Measurements from ENCODE around the gene GAMT.
A peak's percentile ranks its signal among the peaks of the same experiment; 100 is the strongest.

Gene GAMT

GRCh38 chr19:1365319-1366269 lies 35.7 kb downstream of the GAMT start:
- H3K4me3 ChIP-seq (ENCODE audit: low read length) = no peak overlapping the region
- H3K36me3 ChIP-seq (ENCODE audit: control insufficient read depth, insufficient read depth, low read length, severe bottlenecking) = peaks cover 52% of the 10 kb centered on the region
- no peak for DNase-seq (ENCODE audit: low read depth)
- H3K9ac ChIP-seq (ENCODE audit: low read length) = no peak overlapping the region
- H3K27me3 ChIP-seq (replicated peaks; ENCODE audit: control insufficient read depth, insufficient read depth, low read length) = no peaks in the 10 kb centered on the region
- H3K4me1 ChIP-seq (ENCODE audit: control insufficient read depth, insufficient read depth, low read length) = peaks cover 19% of the 10 kb centered on the region
- no peaks in the 10 kb centered on the region for H3K9me3 ChIP-seq (ENCODE audit: control insufficient read depth, low read length)

GRCh38 chr19:1364070-1364704 lies 37.2 kb downstream of the GAMT start:
- H3K9me3 ChIP-seq (ENCODE audit: control insufficient read depth, low read length) = no peaks in the 10 kb centered on the region
- no peak overlapping the region for H3K4me3 ChIP-seq (ENCODE audit: low read length)
- H3K36me3 ChIP-seq (ENCODE audit: control insufficient read depth, insufficient read depth, low read length, severe bottlenecking) = peaks cover 38% of the 10 kb centered on the region
- no peak for DNase-seq (ENCODE audit: low read depth)
- no peak overlapping the region for H3K9ac ChIP-seq (ENCODE audit: low read length)
- H3K4me1 ChIP-seq (ENCODE audit: control insufficient read depth, insufficient read depth, low read length) = peaks cover 26% of the 10 kb centered on the region
- H3K27me3 ChIP-seq (replicated peaks; ENCODE audit: control insufficient read depth, insufficient read depth, low read length) = no peaks in the 10 kb centered on the region

DNA sequence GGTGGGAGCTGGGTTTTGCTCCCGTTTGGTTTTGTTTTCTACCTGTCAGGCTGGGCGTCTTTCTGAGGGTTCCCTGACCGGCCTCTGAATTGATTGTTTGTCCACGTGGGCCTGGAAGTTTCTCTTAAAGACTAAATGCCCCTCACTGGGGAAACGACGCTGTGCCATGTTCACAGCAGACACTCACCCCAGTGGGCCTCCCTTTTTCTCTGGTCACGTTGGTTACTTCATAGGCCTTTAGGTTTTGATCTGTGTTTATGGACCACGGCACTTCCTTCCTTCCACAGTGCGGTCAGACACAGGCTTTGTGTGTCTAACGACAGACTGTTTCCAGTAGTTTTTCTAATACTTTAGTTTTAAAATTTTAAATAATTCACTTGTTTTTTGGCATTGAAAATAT lies 37.7 kb downstream of the GAMT start:
- Histone ChIP-seq H3K27me3 (replicated peaks; ENCODE audit: control insufficient read depth, insufficient read depth, low read length) (no peaks in the 10 kb centered on the region), H3K9me3 (ENCODE audit: control insufficient read depth, low read length) (no peaks in the 10 kb centered on the region), H3K9ac (ENCODE audit: low read length) (no peak overlapping the region), H3K36me3 (ENCODE audit: control insufficient read depth, insufficient read depth, low read length, severe bottlenecking) (peaks cover 42% of the 10 kb centered on the region), H3K4me3 (ENCODE audit: low read length) (no peak overlapping the region), H3K4me1 (ENCODE audit: control insufficient read depth, insufficient read depth, low read length) (peaks cover 26% of the 10 kb centered on the region)
- no peak for DNase-seq (ENCODE audit: low read depth)

DNA sequence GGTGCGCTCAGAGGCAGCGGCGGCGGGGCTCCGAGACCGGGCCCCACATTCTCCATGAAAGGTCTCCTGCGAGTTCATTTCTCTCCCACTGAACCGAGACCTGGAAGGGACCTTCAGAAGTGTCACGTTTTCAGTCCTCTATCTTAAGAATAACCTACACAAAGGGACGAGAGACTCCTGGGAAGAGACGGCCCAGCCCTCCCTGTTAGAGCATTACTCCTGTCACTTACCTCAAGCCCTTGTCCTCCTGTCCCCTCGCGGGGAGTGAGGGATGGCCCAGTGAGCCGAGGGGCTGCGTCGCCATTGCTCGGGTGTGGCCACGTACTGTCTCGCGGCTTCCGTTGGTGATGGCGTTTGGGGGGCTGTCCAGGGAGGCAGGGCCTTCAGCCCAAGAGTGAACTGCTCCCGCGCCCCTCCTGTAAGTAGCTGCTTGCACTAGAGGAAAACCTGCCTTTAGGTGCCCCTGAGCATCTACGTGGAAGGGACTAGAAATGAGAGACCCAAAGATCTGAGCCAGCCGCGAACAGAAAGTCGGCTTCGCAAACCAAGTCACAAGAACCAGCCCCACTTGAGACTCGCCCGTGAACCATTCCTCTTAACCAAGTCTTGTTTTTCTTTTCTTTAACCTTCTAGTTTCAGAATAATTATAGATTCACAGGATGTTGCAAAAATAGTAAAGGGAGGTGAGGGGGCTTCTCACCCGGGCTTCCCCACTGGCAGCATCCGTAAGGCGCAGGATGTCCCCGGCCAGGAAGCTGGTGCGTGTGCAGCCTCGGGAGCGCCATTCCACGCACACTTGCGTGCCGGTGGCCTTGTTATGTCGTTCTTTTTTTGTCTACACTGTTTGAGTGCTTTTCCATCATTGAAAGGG lies 38.7 kb downstream of the GAMT start:
- peaks cover 26% of the 10 kb centered on the region for H3K4me1 ChIP-seq (ENCODE audit: control insufficient read depth, insufficient read depth, low read length)
- H3K36me3 ChIP-seq (ENCODE audit: control insufficient read depth, insufficient read depth, low read length, severe bottlenecking) = peaks cover 49% of the 10 kb centered on the region
- H3K27me3 ChIP-seq (replicated peaks; ENCODE audit: control insufficient read depth, insufficient read depth, low read length) = no peaks in the 10 kb centered on the region
- H3K9me3 ChIP-seq (ENCODE audit: control insufficient read depth, low read length) = no peaks in the 10 kb centered on the region
- no peak overlapping the region for H3K4me3 ChIP-seq (ENCODE audit: low read length)
- H3K9ac ChIP-seq (ENCODE audit: low read length) = no peak overlapping the region
- no peak for DNase-seq (ENCODE audit: low read depth)

GRCh38 chr19:1361601-1362386 lies 39.5 kb downstream of the GAMT start:
- H3K27me3 ChIP-seq (replicated peaks; ENCODE audit: control insufficient read depth, insufficient read depth, low read length) = no peaks in the 10 kb centered on the region
- DNase-seq (ENCODE audit: low read depth) = peak; percentile 76
- H3K4me3 ChIP-seq (ENCODE audit: low read length) = peak overlapping the region; percentile 73
- H3K36me3 ChIP-seq (ENCODE audit: control insufficient read depth, insufficient read depth, low read length, severe bottlenecking) = peaks cover 47% of the 10 kb centered on the region
- peak overlapping the region; percentile 73 for H3K9ac ChIP-seq (ENCODE audit: low read length)
- H3K9me3 ChIP-seq (ENCODE audit: control insufficient read depth, low read length) = no peaks in the 10 kb centered on the region
- H3K4me1 ChIP-seq (ENCODE audit: control insufficient read depth, insufficient read depth, low read length) = peaks cover 30% of the 10 kb centered on the region

DNA sequence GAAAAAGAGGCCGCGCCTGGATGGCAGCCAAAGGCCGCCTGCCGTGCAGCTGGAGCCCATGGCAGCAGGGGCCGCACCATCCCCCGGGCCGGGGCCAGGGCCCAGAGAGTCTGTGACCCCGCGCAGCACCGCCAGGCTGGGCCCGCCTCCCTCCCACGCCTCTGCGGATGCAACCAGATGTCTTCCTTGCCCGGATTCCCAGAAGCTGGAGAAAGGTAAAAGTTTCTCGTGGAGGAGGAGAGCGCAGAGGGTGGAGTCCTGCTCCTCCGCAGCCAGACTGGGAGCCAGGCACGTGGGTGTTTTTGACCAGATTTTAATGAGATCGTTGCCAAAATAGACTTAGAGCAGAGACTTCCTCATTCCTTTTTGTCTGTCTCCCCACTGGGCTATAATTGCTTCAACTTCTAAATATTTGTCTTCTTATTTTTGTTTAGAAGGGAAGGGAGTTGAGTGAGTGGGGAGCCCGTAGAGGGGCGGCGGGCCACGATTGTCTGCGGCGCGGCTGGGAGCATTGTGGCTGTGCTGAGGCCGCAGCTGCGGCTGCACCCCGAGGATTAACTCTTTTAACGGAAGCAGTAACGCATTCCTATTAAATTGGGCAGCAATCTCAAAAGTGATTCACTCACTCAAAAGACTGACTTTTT lies 40.4 kb downstream of the GAMT start:
- peak; percentile 78 for DNase-seq (ENCODE audit: low read depth)
- Histone ChIP-seq H3K4me3 (ENCODE audit: low read length) (peak overlapping the region; percentile 73), H3K36me3 (ENCODE audit: control insufficient read depth, insufficient read depth, low read length, severe bottlenecking) (peaks cover 38% of the 10 kb centered on the region), H3K27me3 (replicated peaks; ENCODE audit: control insufficient read depth, insufficient read depth, low read length) (no peaks in the 10 kb centered on the region), H3K9ac (ENCODE audit: low read length) (peak overlapping the region; percentile 73), H3K4me1 (ENCODE audit: control insufficient read depth, insufficient read depth, low read length) (peaks cover 39% of the 10 kb centered on the region), H3K9me3 (ENCODE audit: control insufficient read depth, low read length) (no peaks in the 10 kb centered on the region)

DNA sequence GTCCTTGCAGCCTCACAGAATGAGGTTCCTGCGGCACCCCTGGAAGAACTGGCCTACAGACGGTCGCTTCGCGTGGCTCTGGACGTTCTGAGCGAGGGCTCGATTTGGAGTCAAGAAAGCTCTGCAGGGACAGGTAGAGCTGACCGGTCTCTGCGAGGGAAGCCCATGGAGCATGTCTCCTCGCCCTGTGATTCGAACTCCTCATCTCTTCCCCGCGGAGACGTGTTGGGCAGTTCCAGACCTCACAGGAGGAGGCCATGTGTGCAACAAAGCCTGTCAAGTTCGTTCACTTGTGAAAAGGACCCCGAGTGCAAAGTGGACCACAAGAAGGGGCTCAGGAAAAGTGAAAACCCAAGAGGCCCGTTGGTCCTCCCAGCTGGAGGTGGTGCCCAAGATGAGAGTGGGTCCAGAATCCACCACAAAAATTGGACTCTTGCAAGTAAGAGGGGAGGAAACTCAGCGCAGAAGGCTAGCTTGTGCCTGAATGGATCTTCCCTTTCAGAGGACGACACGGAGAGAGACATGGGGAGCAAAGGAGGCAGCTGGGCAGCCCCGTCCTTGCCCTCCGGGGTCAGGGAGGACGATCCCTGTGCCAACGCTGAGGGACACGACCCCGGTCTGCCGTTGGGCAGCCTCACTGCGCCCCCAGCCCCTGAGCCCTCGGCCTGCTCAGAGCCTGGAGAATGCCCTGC lies 41.1 kb downstream of the GAMT start:
- peaks cover 34% of the 10 kb centered on the region for H3K36me3 ChIP-seq (ENCODE audit: control insufficient read depth, insufficient read depth, low read length, severe bottlenecking)
- H3K9me3 ChIP-seq (ENCODE audit: control insufficient read depth, low read length) = no peaks in the 10 kb centered on the region
- H3K27me3 ChIP-seq (replicated peaks; ENCODE audit: control insufficient read depth, insufficient read depth, low read length) = no peaks in the 10 kb centered on the region
- H3K4me3 ChIP-seq (ENCODE audit: low read length) = peak overlapping the region; percentile 73
- DNase-seq (ENCODE audit: low read depth) = no peak
- peaks cover 41% of the 10 kb centered on the region for H3K4me1 ChIP-seq (ENCODE audit: control insufficient read depth, insufficient read depth, low read length)
- H3K9ac ChIP-seq (ENCODE audit: low read length) = peak overlapping the region; percentile 73

DNA sequence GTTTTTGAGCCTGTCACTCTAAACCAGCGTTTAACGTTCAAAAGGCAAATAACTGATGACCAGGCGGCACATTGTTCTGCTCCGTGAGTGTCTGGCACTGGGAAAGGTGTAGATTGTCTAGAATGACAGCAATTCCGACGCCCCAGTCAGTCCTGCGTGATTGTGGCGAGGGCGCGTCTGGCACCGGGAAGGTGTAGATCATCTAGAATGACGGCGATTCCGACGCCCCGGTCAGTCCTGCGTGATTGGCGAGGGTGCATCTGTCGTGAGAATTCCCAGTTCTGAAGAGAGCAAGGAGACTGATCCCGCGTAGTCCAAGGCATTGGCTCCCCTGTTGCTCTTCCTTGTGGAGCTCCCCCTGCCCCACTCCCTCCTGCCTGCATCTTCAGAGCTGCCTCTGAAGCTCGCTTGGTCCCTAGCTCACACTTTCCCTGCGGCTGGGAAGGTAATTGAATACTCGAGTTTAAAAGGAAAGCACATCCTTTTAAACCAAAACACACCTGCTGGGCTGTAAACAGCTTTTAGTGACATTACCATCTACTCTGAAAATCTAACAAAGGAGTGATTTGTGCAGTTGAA lies 43.7 kb downstream of the GAMT start:
- peaks cover 22% of the 10 kb centered on the region for H3K36me3 ChIP-seq (ENCODE audit: control insufficient read depth, insufficient read depth, low read length, severe bottlenecking)

DNA sequence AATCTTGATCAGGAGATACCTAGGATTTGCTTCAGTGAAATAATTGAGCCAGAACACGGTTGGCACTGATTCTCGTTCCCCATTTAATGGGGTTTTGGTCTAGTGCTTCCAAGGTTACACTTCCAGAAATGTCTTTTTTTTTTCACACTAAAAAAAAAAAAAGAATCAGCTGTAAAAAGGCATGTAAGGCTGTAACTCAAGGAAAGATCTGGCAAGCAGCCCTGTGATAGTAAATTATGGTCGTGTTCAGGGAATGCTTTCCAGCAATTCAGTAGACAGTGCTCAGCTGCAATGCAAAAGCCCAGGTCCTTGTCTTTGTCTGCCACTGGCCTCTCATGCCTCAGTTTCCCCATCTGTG lies 44.9 kb downstream of the GAMT start:
- Histone ChIP-seq H3K4me3 (ENCODE audit: low read length) (peak overlapping the region; percentile 86), H3K27me3 (replicated peaks; ENCODE audit: control insufficient read depth, insufficient read depth, low read length) (no peaks in the 10 kb centered on the region), H3K9ac (ENCODE audit: low read length) (peak overlapping the region; percentile 93), H3K9me3 (ENCODE audit: control insufficient read depth, low read length) (no peaks in the 10 kb centered on the region), H3K4me1 (ENCODE audit: control insufficient read depth, insufficient read depth, low read length) (peaks cover 34% of the 10 kb centered on the region), H3K36me3 (ENCODE audit: control insufficient read depth, insufficient read depth, low read length, severe bottlenecking) (peaks cover 20% of the 10 kb centered on the region)
- no peak for DNase-seq (ENCODE audit: low read depth)

More for the DNA sequence above, 43.7 kb downstream of the GAMT start:
- H3K9ac ChIP-seq (ENCODE audit: low read length) = no peak overlapping the region
- H3K9me3 ChIP-seq (ENCODE audit: control insufficient read depth, low read length) = no peaks in the 10 kb centered on the region
- H3K4me1 ChIP-seq (ENCODE audit: control insufficient read depth, insufficient read depth, low read length) = peaks cover 44% of the 10 kb centered on the region
- no peak overlapping the region for H3K4me3 ChIP-seq (ENCODE audit: low read length)
- DNase-seq (ENCODE audit: low read depth) = no peak
- no peaks in the 10 kb centered on the region for H3K27me3 ChIP-seq (replicated peaks; ENCODE audit: control insufficient read depth, insufficient read depth, low read length)

Measured in adipocyte (in vitro differentiated cells).